ENCODE data around the gene BABAM2. TPM values are rescaled to one million over a fixed set of nuclear protein-coding genes. Genes with fewer than 3 reads are reported as not detected.
A peak's percentile ranks its signal among the peaks of the same experiment; 100 is the strongest.

Gene BABAM2
- total RNA-seq, 4 donors from 2014 or later: 24.3 to 46.1 (median 44.5) TPM

GRCh38 chr2:27946530-27947060 is 56.1 kb downstream of the BABAM2 start:
- Histone ChIP-seq H3K27me3 (no peaks in the 10 kb centered on the region), H3K9me3 (no peaks in the 10 kb centered on the region), H3K4me3 (no peak overlapping the region), H3K4me1 (peaks cover 0 to 25% (median 7%) of the 10 kb centered on the region in 4 donors), H3K27ac (no peak overlapping the region), H3K36me3 (no peaks in the 10 kb centered on the region)
- TF ChIP-seq EP300 (IDR thresholded peaks at IDR 0.05) (no peak), CTCF (IDR thresholded peaks at IDR 0.05) (no peak), POLR2A (IDR thresholded peaks at IDR 0.05) (no peak)
- DNase-seq (ENCODE audit: low spot score in 2 of 2): no peak
- WGBS, 2 donors: 51 to 60% methylated on average over 5 of the region's 5 CpGs

DNA sequence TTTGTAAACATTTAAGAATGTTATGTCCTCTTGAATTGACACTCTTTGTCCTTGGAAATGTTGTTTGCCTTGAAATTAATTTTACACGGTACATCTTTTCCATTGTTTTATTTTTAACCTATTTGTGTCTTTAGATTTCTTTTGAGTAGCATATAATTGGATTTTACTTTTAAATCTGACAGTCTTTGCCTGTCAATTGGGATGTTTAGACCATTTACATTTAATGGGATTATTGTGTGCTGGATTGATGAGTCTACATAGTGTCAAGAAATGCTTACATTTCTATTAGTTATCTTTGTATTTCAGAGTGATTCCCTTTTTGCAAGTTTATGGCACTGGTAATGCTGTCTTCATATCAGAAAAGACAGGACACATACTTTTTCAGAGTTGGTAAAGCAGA is 61.5 kb downstream of the BABAM2 start:
- H3K36me3 ChIP-seq: no peaks in the 10 kb centered on the region
- peaks cover 0 to 46% (median 23%) of the 10 kb centered on the region in 4 donors for H3K4me1 ChIP-seq
- no peaks in the 10 kb centered on the region for H3K9me3 ChIP-seq
- no peak overlapping the region for H3K27ac ChIP-seq
- WGBS, 2 donors: 92 to 100% methylated on average over 1 of the region's 1 CpG
- H3K27me3 ChIP-seq: no peaks in the 10 kb centered on the region
- no peak for TF ChIP-seq EP300 (IDR thresholded peaks at IDR 0.05)
- no peak for TF ChIP-seq CTCF (IDR thresholded peaks at IDR 0.05)
- TF ChIP-seq POLR2A (IDR thresholded peaks at IDR 0.05): no peak
- no peak for DNase-seq (ENCODE audit: low spot score in 2 of 2)
- no peak overlapping the region for H3K4me3 ChIP-seq

DNA sequence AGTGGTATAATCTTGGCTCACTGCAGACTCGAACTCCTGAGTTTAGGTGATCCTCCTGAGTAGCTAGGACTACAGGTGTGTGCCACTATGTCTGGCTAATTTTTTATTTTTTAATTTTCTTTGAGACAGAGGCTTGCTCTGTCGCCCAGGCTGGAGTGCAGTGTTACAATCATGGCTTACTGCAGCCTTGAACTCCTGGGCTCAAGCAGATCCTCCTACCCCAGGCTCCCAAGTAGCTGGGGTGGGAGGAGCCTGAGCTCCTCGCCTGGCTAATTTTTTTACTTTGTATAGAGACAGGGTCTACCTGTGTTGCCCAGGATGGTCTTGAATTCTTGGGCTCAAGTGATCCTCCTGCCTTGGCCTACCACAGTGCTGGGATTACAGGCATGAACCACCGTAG is 62.5 kb downstream of the BABAM2 start:
- Histone ChIP-seq H3K4me1 (peaks cover 0 to 47% (median 23%) of the 10 kb centered on the region in 4 donors), H3K27ac (peak overlapping the region in 1 of 4 donors; percentile 71), H3K27me3 (no peaks in the 10 kb centered on the region), H3K4me3 (no peak overlapping the region), H3K36me3 (no peaks in the 10 kb centered on the region), H3K9me3 (no peaks in the 10 kb centered on the region)
- TF ChIP-seq CTCF (IDR thresholded peaks at IDR 0.05): no peak
- no peak for TF ChIP-seq EP300 (IDR thresholded peaks at IDR 0.05)
- TF ChIP-seq POLR2A (IDR thresholded peaks at IDR 0.05): no peak
- WGBS, 2 donors: 91 to 97% methylated on average over 4 of the region's 4 CpGs
- DNase-seq (ENCODE audit: low spot score in 2 of 2): no peak

DNA sequence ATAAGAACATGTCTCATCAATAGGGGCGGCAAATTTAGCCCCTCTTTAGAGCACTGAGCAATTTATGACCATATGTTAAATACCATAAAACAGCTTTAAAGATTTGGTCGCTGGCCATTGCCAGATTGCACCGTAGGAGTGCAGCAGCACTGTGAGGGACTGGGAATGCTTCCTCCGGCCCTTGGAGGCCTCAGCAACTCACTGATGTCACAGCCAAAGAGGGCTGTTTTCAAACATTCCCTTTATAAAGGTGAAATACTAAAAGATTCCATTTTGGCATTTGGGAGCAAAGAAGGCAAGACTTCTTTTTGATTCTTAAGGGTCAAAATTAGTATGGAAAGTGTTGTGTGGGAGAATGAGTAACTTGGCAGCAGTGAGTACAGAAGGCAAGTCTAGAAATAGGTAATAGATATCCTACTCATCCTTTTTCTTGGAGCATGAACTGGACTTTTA is 63.7 kb downstream of the BABAM2 start:
- H3K36me3 ChIP-seq: no peaks in the 10 kb centered on the region
- H3K27me3 ChIP-seq: no peaks in the 10 kb centered on the region
- H3K9me3 ChIP-seq: no peaks in the 10 kb centered on the region
- DNase-seq (ENCODE audit: low spot score in 2 of 2): no peak
- no peak overlapping the region for H3K4me3 ChIP-seq
- WGBS, 2 donors: 51 to 52% methylated on average over 4 of the region's 4 CpGs
- H3K4me1 ChIP-seq: peaks cover 0 to 58% (median 29%) of the 10 kb centered on the region in 4 donors
- peak overlapping the region; percentile 10 to 76 (median 54) for H3K27ac ChIP-seq
- TF ChIP-seq POLR2A (IDR thresholded peaks at IDR 0.05) (no peak), CTCF (IDR thresholded peaks at IDR 0.05) (no peak), EP300 (IDR thresholded peaks at IDR 0.05) (no peak)

GRCh38 chr2:27954771-27955383 is 64.3 kb downstream of the BABAM2 start:
- DNase-seq (ENCODE audit: low spot score in 2 of 2): peak; percentile 22 to 85
- 2 to 10% methylated on average over 2 of the region's 2 CpGs for WGBS, 2 donors
- Histone ChIP-seq H3K9me3 (no peaks in the 10 kb centered on the region), H3K4me3 (no peak overlapping the region), H3K4me1 (peaks cover 0 to 65% (median 32%) of the 10 kb centered on the region in 4 donors), H3K27ac (peak overlapping the region; percentile 10 to 76 (median 54)), H3K27me3 (no peaks in the 10 kb centered on the region), H3K36me3 (no peaks in the 10 kb centered on the region)
- TF ChIP-seq POLR2A (IDR thresholded peaks at IDR 0.05) (no peak), EP300 (IDR thresholded peaks at IDR 0.05) (peak in 1 of 2 donors; percentile 95), CTCF (IDR thresholded peaks at IDR 0.05) (peak; percentile 9 to 49 (median 18))
